ENCODE results near the gene TEX29. TPM values are rescaled to one million over a fixed set of nuclear protein-coding genes. Genes with fewer than 3 reads are reported as not detected.

Gene TEX29
- total RNA-seq, 1 experiment from 2014 or later, result not detected

DNA sequence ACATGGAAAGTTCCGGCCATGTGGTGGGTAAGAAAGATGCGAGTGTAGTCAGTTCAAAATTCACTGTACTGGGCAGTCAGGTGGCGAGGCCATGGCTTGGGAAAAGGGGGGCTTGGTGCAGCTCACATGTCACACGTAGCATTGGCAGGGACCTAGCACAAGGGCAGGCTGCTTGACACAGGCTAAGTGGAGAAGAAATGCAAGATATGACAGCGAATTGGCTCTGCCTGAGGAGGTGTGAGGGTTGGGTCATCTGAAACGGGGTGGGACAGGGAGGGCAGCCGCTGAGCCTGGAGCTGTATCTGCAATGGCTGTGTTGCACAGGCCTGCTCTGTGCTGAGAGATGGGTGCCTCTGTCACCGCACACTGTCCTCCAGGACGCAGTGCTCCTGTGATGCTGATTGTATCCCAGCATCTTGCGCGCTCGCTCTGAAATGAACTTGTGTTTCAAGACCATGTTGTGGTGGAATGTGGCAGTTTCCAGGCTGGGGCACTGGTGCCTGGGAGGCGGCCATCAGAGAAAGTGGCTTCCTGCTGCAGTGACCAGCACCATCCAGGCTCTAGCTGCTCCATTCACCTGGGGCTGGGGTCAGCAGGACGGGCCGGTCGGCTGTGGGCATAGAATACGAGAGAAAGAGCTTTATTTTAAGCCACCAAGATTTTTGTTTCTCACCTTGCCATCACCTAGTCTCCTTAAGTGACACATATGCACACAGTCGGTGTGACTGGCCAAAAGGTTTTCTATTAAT is 70.3 kb downstream of the TEX29 start:
- DNase-seq (ENCODE audit: low spot score), result no peak

GRCh38 chr13:111392486-111392885 is 72.0 kb downstream of the TEX29 start:
- DNase-seq (ENCODE audit: low spot score), result no peak

- no peak for DNase-seq (ENCODE audit: low spot score)
These were observed 72.9 kb downstream of the TEX29 start for GRCh38 chr13:111393221-111393790.

Other genes starting within 250 kb of the TEX29 start
- 18.7 and 26.9 TPM in 2 replicates for gene ARHGEF7, start 205.3 kb upstream of the TEX29 start, total RNA-seq (2014; rRNA removed; shearing (Covaris generic))